GM12878 (cell line): ENCODE results near the gene RAC2.

ENCODE experiments used
- YBX1 ChIP-seq: fragments of 450-650 bp; IDR thresholded peaks from 2 replicates; pipeline ENCODE4 v1.6.1; 2016; ENCODE audit warnings: antibody characterized with exemption
- ZBTB33 ChIP-seq: fragments of 450-650 bp; IDR thresholded peaks from 2 replicates; pipeline ENCODE4 v1.6.1; 2017; ENCODE audit warnings: mild to moderate bottlenecking

GRCh38 chr22:37218399-37218770, 25.7 kb downstream of the RAC2 start:
- TF ChIP-seq YBX1 (no peak), ZBTB33 (no peak)
